WTC11 (cell line): ENCODE results near the gene KIF6. TPM values are rescaled to one million over a fixed set of nuclear protein-coding genes. Genes with fewer than 3 reads are reported as not detected.
A peak's percentile ranks its signal among the peaks of the same experiment; 100 is the strongest.
"Not testable (repeated sequence)": the region's sequence is repeated elsewhere in the genome, so short reads cannot be mapped to it uniquely, and the experiment has no call there.

Experiments used
- ATAC-seq: fragments of 200-7000 bp; cut with Tn5 transposase; 2 replicates; pipeline ENCODE4 v1.10.0; 2021; ENCODE audit warnings: mild to moderate bottlenecking, moderate library complexity
- CTCF ChIA-PET: fragments of 300-600 bp; sonication (Branson Sonifier 250); formaldehyde crosslinking; loops from one replicate; lab custom pipeline; 2021; ENCODE audit warnings: antibody characterized with exemption; lab: Charles Lee
- POLR2A ChIA-PET: fragments of 350-600 bp; sonication (Branson Sonifier 250); formaldehyde crosslinking; loops from one replicate; lab custom pipeline; 2021; ENCODE audit warnings: antibody characterized with exemption; lab: Charles Lee
- DNase-seq: peaks from one replicate; pipeline ENCODE4 v3.0.0; 2021; ENCODE audit warnings: low spot score
- H3K27ac Mint-ChIP-seq: 2 replicates; pipeline ENCODE4 v1.8.0; 2021; ENCODE audit warnings: mixed read lengths
- H3K27me3 Mint-ChIP-seq: 2 replicates; pipeline ENCODE4 v1.8.0; 2021; ENCODE audit warnings: low read depth, mild to moderate bottlenecking, moderate library complexity, mixed read lengths
- H3K36me3 Mint-ChIP-seq: 2 replicates; pipeline ENCODE4 v1.8.0; 2021; ENCODE audit warnings: mixed read lengths
- H3K4me1 Mint-ChIP-seq: 2 replicates; pipeline ENCODE4 v1.8.0; 2022; ENCODE audit warnings: mixed read lengths
- H3K4me3 Mint-ChIP-seq: 2 replicates; pipeline ENCODE4 v1.8.0; 2021; ENCODE audit warnings: mild to moderate bottlenecking, moderate library complexity, mixed read lengths
- H3K9me3 Mint-ChIP-seq: 2 replicates; pipeline ENCODE4 v1.8.0; 2021; ENCODE audit warnings: mixed read lengths
- ATF1 ChIP-seq: sonication (generic); formaldehyde crosslinking; IDR thresholded peaks from 2 replicates; pipeline ENCODE4 v1.8.1; 2023; ENCODE audit warnings: mild to moderate bottlenecking, moderate library complexity, missing genetic modification reagents
- ATF3 ChIP-seq: sonication (generic); formaldehyde crosslinking; conservative IDR thresholded peaks from 2 replicates; pipeline ENCODE4 v1.8.1; 2022; ENCODE audit warnings: mild to moderate bottlenecking, missing genetic modification reagents
- HMGA2 ChIP-seq: fragments of 250-450 bp; sonication (Bioruptor Pico); IDR thresholded peaks from 2 replicates; pipeline ENCODE4 v1.4.0; 2021; ENCODE audit warnings: mild to moderate bottlenecking, moderate library complexity
- IRF2 ChIP-seq: sonication (generic); formaldehyde crosslinking; IDR thresholded peaks from 2 replicates; pipeline ENCODE4 v1.8.0; 2022; ENCODE audit warnings: low read depth, missing genetic modification reagents, borderline replicate concordance
- KAT7 ChIP-seq: sonication (generic); formaldehyde crosslinking; IDR thresholded peaks from 2 replicates; pipeline ENCODE4 v1.8.1; 2023; ENCODE audit warnings: missing genetic modification reagents, mild to moderate bottlenecking, borderline replicate concordance
- MXD4 ChIP-seq: fragments of 250-450 bp; sonication (Bioruptor Pico); IDR thresholded peaks from 2 replicates; pipeline ENCODE4 v1.8.0; 2021; ENCODE audit warnings: mild to moderate bottlenecking, moderate library complexity, borderline replicate concordance
- NFYB ChIP-seq: sonication (generic); formaldehyde crosslinking; conservative IDR thresholded peaks from 2 replicates; pipeline ENCODE4 v1.8.0; 2022; ENCODE audit warnings: low read depth, missing genetic modification reagents
- NR3C1 ChIP-seq: sonication (generic); formaldehyde crosslinking; conservative IDR thresholded peaks from 2 replicates; pipeline ENCODE4 v1.8.1; 2023; ENCODE audit warnings: low read depth, mild to moderate bottlenecking, missing genetic modification reagents
- SMAD3 ChIP-seq: sonication (generic); formaldehyde crosslinking; IDR thresholded peaks from 2 replicates; pipeline ENCODE4 v1.8.0; 2022; ENCODE audit warnings: missing genetic modification reagents, mild to moderate bottlenecking, borderline replicate concordance
- SP1 ChIP-seq: sonication (generic); formaldehyde crosslinking; conservative IDR thresholded peaks from 2 replicates; pipeline ENCODE4 v1.8.1; 2022; ENCODE audit warnings: missing genetic modification reagents
- STAT6 ChIP-seq: sonication (generic); formaldehyde crosslinking; conservative IDR thresholded peaks from 2 replicates; pipeline ENCODE4 v1.8.1; 2023; ENCODE audit warnings: mild to moderate bottlenecking, low read depth, missing genetic modification reagents, moderate library complexity
- TEAD1 ChIP-seq: sonication (generic); formaldehyde crosslinking; IDR thresholded peaks from 2 replicates; pipeline ENCODE4 v1.8.0; 2022; ENCODE audit warnings: mild to moderate bottlenecking, missing genetic modification reagents
- ZNF263 ChIP-seq: sonication (generic); formaldehyde crosslinking; IDR thresholded peaks from 2 replicates; pipeline ENCODE4 v1.8.1; 2022; ENCODE audit warnings: low read depth, mild to moderate bottlenecking, moderate library complexity, missing genetic modification reagents
- total RNA-seq: library from RNA; stranded (reverse); gene quantifications from 3 replicates; pipeline ENCODE4 v1.2.3, GENCODE V29; 2021
- TF ChIP-seq, protein P1 (sequence below): sonication (generic); formaldehyde crosslinking; IDR thresholded peaks from 2 replicates; pipeline ENCODE4 v1.8.1; 2023; ENCODE audit warnings: mild to moderate bottlenecking, missing genetic modification reagents, moderate library complexity
- TF ChIP-seq, protein P2 (sequence below): sonication (generic); formaldehyde crosslinking; IDR thresholded peaks from 2 replicates; pipeline ENCODE4 v1.8.0; 2022; ENCODE audit warnings: mild to moderate bottlenecking, missing genetic modification reagents
- TF ChIP-seq, protein P3 (sequence below): sonication (generic); formaldehyde crosslinking; IDR thresholded peaks from 2 replicates; pipeline ENCODE4 v1.8.1; 2022; ENCODE audit warnings: low read depth, missing genetic modification reagents, borderline replicate concordance

Gene KIF6
- total RNA-seq, 1 experiment from 2014 or later: 0.57 TPM

GRCh38 chr6:39515006-39515405 lies 210.2 kb downstream of the KIF6 start (continued):
- TF ChIP-seq ATF1 (CRISPR knock-in tag): no peak
- TF ChIP-seq, protein P1, sequence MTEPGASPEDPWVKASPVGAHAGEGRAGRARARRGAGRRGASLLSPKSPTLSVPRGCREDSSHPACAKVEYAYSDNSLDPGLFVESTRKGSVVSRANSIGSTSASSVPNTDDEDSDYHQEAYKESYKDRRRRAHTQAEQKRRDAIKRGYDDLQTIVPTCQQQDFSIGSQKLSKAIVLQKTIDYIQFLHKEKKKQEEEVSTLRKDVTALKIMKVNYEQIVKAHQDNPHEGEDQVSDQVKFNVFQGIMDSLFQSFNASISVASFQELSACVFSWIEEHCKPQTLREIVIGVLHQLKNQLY (CRISPR knock-in tag): no peak
- TF ChIP-seq TEAD1 (CRISPR knock-in tag): no peak

GRCh38 chr6:39509831-39510230 lies 215.4 kb downstream of the KIF6 start:
- H3K27ac Mint-ChIP-seq, CTCF ChIA-PET, H3K4me3 Mint-ChIP-seq, DNase-seq, ATAC-seq, H3K4me1 Mint-ChIP-seq, POLR2A ChIA-PET, H3K27me3 Mint-ChIP-seq: not testable (repeated sequence)
- Mint-ChIP-seq H3K9me3 (peaks cover 53% of the 10 kb centered on the region), H3K36me3 (peaks cover 26% of the 10 kb centered on the region)

DNA sequence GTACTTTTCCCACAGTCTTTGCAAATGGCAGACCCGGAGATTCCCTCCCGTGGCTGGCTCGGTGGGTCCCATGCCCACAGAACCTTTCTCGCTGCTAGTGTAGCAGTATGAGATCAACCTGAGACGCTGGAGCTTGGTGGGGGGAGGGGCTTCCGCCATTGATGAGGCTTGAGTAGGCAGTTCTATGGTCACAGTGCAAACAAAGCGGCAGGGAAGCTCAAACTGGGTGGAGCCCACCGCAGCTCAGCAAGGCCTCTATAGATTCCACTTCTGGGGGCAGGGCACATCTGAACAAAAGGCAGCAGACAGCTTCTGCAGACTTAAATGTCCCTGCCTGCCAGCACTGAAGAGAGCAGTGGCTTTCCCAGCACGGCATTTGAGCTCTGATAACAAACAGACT lies 216.7 kb downstream of the KIF6 start:
- DNase-seq (peak; percentile 16), ATAC-seq (0 out of 2 replicates have a peak, but pooled peaks have one; percentile 44)
- Mint-ChIP-seq H3K27ac (no peak overlapping the region), H3K27me3 (peaks cover 7% of the 10 kb centered on the region), H3K4me3 (no peak overlapping the region), H3K4me1 (no peaks in the 10 kb centered on the region), H3K36me3 (peaks cover 34% of the 10 kb centered on the region), H3K9me3 (peaks cover 66% of the 10 kb centered on the region)
- ChIA-PET CTCF (no interaction called here), POLR2A (no interaction called here)
- TF ChIP-seq SMAD3 (CRISPR knock-in tag): no peak
- no peak for TF ChIP-seq HMGA2
- no peak for TF ChIP-seq ATF3
- no peak for TF ChIP-seq STAT6 (CRISPR knock-in tag)
- no peak for TF ChIP-seq SP1 (CRISPR knock-in tag)
- no peak for TF ChIP-seq ATF1 (CRISPR knock-in tag)

DNA sequence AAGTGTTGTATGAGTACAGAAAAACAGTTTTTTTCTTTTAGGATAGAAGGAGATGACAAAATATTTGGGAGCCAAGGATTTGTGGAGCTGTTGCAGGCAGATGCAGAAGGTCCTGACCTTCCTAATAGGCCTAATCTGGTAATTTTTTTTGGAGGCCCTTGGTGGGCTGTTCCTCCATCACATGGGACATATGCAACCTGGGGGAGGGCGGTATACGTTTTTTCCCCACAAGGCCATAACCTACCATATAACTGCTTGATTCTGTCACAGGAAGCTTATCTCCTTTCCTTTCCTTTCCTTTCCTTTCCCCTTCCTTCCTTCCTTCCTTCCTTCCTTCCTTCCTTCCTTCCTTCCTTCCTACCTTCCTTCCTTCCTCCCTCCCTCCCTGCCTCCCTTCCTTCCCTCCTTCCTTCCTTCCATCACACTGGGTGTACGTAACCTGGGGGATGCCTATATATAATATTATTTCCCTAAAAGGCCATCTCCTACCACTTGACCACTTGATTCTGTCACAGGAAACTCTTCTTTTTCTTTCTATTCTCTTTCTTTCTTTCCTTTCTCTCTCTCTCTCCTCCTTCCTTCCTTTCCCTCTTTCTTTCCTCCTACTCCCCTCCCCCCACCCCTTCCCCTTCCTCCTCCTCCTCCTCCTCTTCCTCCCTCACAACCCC lies 217.7 kb downstream of the KIF6 start:
- TF ChIP-seq, protein P2, sequence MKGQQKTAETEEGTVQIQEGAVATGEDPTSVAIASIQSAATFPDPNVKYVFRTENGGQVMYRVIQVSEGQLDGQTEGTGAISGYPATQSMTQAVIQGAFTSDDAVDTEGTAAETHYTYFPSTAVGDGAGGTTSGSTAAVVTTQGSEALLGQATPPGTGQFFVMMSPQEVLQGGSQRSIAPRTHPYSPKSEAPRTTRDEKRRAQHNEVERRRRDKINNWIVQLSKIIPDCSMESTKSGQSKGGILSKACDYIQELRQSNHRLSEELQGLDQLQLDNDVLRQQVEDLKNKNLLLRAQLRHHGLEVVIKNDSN: no peak
- TF ChIP-seq NFYB (CRISPR knock-in tag) (no peak), ZNF263 (CRISPR knock-in tag) (no peak), MXD4 (CRISPR knock-in tag) (no peak), ATF3 (no peak), NR3C1 (CRISPR knock-in tag) (no peak), IRF2 (CRISPR knock-in tag) (no peak), KAT7 (no peak), ATF1 (CRISPR knock-in tag) (no peak)
- TF ChIP-seq, protein P3, sequence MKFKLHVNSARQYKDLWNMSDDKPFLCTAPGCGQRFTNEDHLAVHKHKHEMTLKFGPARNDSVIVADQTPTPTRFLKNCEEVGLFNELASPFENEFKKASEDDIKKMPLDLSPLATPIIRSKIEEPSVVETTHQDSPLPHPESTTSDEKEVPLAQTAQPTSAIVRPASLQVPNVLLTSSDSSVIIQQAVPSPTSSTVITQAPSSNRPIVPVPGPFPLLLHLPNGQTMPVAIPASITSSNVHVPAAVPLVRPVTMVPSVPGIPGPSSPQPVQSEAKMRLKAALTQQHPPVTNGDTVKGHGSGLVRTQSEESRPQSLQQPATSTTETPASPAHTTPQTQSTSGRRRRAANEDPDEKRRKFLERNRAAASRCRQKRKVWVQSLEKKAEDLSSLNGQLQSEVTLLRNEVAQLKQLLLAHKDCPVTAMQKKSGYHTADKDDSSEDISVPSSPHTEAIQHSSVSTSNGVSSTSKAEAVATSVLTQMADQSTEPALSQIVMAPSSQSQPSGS: no peak
- TF ChIP-seq, protein P1 (CRISPR knock-in tag): no peak
- ATAC-seq: no peak
- no peak for DNase-seq
- Mint-ChIP-seq H3K27me3 (peaks cover 16% of the 10 kb centered on the region), H3K27ac (no peak overlapping the region), H3K4me1 (no peaks in the 10 kb centered on the region), H3K4me3 (no peak overlapping the region), H3K9me3 (peaks cover 76% of the 10 kb centered on the region), H3K36me3 (peaks cover 43% of the 10 kb centered on the region)
- POLR2A ChIA-PET: no interaction called here
- CTCF ChIA-PET: no interaction called here

GRCh38 chr6:39502362-39502955 lies 222.7 kb downstream of the KIF6 start:
- CTCF ChIA-PET, DNase-seq, H3K4me3 Mint-ChIP-seq, ATAC-seq, POLR2A ChIA-PET, H3K4me1 Mint-ChIP-seq, H3K27ac Mint-ChIP-seq: not testable (repeated sequence)
- Mint-ChIP-seq H3K36me3 (peaks cover 38% of the 10 kb centered on the region), H3K27me3 (peaks cover 21% of the 10 kb centered on the region), H3K9me3 (peaks cover 71% of the 10 kb centered on the region)
